ENCODE data around the gene CCDC24.

CCDC24 gene

DNA sequence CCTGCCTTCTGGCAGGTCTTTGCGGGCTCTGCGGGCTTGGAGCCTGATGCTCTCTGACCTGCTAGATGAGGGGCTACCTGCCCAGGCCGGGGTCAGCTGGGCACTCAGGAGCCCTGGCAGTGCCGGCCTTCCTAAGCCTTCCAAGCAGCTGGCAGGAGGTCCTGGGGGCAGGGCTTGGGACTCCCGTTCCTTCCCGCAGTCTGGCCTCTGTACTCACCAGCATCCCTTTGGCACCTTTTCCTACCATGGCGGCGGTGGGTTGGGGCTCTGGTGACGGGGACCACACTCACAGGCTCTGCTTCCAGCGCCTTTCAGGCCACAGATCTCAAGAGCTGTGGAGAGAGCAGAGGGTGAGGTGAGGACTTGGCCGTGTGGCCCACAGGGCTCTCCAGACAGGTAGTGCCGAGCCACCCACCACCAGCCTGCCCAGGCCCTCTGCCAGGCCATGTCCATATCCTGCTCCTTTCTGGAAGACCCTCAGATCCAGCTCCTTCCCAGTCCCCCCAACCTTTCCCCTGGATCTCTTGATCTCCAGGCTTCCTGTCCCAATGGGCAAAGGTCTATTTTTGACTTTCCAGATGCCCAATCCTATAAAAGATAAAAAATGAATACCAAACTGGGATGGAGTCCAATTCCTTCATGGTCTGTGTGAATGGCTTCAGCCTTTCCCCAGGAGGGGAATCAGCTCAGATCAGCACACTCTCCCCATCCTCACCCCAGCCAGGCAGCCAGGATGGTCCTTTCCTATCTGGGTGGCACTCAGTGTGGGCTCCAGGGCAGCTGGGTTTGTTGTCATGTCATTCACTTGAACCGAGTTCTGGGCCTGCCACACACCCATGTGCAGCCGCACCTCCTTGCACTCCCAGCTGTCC, 32.9 kb downstream of the CCDC24 start:
- no peak for DNase-seq (ENCODE audit: low spot score)

DNA sequence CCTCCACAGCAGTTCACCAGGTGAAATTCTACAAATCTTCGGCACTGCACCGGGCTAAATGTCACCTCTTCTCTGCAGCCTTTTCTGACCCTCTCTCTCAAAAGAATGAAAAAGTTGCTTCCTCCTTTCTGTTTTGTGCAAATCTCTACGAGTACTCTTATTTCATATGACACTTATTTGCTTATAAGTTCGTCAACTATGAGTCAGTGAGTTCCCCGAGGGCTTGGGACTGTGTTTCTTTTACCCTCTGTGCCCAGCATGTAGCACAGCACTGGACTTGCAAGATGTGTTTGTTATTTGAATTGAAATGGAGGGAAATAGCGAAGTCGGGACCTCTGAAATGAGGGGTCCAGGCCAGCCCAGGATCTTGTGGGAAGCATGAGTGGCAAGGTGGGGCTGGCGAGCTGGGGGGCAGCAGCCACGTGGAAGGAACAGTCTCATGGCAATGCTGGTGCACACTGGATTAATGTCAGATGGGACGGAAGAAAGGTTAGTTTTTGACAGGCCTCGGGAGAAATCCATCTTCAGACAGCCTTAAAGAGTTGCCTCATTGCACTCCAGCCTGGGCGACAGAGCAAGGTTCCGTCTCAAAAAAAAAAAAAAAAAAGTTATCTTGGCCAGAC, 33.6 kb downstream of the CCDC24 start:
- DNase-seq (ENCODE audit: low spot score): no peak

DNA sequence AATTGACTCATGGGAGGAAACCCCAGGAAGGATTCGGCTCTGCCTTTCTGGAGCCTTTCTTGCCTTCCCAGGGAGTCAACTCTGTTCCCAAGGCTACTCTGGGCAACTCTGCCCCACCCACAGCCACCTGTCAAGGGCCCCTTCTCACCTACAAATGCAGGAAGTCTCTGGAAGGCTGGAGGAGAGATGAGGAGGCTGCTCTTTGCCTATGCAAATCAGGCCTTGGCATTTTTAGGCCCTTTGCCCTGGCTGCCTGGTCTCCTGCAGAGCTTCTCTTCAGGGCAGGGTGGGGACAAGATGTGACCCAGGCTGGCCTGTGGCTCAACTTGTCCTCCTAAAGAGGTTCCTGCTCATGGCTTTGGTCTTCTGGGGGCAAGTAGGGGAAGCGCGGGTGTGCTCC, 34.4 kb downstream of the CCDC24 start:
- DNase-seq (ENCODE audit: low spot score): no peak

DNA sequence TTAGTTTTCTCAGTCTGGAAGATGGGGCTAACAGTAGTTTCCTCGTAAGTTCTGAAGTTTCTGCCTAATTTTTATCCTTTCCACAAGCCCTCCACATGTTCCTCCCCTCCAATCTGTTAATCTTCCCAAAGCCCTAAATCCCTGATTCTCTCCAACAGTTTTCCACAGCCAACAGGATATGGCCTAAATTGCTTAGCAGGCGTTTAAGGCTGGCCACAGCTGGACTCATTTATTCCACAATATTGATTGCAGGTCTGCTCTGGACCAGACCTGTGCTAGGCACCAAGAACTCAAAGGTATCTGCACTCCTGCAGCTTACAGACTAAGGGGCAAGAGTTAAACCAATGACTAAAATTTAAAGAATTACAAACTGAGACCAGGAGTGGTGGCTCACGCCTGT, 35.9 kb downstream of the CCDC24 start:
- DNase-seq (ENCODE audit: low spot score): no peak

DNA sequence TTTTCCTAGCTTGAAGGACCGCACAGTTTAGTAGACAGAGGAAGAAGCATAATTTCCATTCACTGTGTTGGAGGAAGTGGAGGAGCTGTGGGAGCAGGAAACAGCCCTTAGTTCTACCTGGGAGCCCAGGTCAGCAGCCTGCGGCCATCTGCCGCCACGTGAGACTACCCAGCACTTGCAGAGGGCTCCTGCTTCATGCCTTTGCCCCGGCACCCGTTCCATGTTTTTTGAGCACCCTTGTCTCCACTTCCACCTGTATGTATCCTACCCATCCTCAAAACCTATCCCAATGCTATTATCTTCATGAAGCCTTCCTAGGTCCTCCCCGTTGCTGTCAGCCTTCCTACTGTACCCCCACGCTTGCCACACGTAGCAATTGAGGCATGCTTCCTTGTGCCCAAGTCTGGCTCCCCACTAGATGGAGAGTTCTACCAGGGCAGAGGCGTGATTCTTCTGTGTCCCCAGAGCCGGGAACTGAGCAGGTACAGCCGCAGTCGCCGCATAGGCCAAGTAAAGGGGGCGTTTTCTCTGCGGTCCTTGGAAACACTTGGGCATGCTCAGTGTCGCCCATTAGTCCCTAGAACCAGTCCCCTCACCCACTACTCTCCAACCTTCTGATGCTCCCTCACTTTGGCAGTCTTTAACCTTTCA, 38.0 kb downstream of the CCDC24 start:
- DNase-seq (ENCODE audit: low spot score): peak; percentile 35

DNA sequence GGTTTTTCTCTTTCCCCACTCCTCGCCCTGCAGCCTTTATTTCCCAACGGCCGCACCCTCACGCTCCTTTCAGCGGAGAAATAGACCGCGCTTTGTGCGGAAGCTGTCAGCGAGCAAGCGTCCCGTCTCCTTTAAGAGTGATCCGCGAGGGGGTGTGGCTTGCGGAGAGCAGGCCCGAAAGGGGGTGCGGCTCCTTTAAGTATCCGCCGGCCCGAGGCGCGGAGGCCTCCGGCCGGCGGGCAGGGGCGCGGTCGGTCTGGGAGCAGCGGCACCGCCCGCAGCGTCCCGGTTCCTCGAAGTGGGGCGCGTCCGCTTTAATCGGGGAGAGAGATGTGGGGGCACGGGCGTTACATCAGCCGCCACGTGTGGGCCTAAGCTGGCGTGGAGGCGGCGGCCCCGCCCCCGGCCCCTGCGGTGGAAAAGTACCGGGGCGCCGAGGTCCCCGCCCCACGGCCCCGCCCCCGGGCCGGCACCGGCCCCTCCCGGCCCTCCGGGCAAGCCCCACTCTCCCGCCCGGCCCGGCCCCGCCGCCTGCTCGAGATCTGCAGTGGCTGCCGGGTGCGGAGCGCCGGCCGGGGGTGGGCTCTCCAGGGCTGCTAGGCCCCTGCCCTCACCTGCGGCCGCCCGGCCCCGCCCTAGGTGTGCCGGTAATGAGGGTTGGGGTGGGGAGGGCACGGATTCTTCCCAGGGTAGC, 38.7 kb downstream of the CCDC24 start:
- peak; percentile 95 for DNase-seq (ENCODE audit: low spot score)

DNA sequence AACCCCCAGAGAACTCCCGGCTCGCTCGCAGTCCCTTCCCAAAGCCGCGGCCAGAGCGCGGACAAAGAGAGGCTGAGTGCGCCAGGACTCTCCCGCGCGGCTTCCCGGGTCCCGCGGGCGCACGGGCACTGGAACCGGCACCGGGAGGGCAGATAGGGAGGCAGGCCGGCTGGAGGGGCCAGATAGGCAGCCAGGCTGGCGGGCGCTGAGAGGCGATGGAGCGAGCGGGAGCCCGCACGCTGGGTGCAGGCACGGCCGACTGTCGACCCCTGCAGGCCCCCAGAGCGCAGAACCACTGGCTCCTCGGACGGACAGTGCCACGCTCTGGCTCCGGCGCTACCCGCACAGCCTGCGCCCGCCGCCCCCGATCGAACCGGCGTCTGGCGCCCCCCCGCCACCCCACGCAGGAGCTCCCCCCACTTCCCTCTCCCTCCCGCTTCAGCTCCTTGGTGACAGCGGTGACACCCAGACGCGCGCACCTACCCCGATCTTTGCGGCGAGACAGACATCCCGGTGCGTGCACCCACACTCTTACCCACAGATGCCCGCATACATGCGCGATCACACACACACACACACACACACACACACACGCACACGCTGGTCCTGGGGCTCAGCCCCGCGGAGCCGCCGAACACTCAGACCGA, 39.3 kb downstream of the CCDC24 start:
- DNase-seq (ENCODE audit: low spot score): peak; percentile 29

DNA sequence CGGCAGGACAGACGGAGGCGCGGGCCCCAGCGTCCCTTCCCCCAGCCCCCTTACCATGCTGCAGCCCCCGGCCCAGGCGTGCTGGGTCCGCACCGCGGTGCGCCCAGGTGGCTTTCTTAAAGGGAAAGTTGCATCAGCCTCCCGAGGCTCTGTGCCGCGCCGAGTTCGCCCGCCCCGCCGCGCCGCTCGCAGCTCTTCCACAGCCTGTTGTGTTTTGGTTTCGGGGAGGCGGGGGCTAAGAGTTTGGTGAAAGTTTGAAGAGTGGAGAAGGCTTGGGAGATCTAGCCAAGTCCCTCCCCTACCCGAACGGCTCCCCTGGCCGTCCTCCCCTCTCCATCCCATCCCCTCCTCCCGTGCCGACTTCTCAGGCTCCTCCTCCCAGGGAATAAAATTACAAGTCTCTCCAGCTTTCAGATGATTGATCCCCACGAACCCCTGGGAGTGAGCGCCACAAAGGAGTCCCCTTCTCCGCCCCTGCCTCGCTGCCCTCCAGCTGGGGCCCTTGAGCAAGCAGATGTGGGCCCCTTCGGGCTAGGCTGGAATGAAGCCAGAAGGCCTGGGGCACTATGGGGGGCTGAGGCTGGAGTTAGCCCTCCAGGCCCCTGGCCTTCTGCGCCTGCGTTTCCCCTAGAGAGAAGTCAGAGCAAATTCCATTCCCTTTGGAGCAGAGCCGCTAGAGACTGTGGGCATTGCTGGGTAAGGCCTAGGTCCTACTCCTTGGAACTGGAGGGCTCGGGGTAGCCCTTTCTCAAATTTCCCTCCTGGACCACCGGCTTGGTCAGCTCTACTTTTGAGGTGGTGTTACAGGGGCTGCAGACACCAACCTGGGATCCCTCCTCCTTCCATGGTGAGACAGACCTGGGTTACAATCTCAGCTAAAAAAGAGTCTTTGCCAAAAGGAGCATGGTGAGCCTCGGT, 40.1 kb downstream of the CCDC24 start, which contains the start of gene SLC6A9:
Gene SLC6A9 (minus strand): TSS at position 211 of the 918 bp plus-strand sequence. CDS start 7,185 bp downstream, outside the sequence.
- peak; percentile 68 for DNase-seq (ENCODE audit: low spot score)

DNA sequence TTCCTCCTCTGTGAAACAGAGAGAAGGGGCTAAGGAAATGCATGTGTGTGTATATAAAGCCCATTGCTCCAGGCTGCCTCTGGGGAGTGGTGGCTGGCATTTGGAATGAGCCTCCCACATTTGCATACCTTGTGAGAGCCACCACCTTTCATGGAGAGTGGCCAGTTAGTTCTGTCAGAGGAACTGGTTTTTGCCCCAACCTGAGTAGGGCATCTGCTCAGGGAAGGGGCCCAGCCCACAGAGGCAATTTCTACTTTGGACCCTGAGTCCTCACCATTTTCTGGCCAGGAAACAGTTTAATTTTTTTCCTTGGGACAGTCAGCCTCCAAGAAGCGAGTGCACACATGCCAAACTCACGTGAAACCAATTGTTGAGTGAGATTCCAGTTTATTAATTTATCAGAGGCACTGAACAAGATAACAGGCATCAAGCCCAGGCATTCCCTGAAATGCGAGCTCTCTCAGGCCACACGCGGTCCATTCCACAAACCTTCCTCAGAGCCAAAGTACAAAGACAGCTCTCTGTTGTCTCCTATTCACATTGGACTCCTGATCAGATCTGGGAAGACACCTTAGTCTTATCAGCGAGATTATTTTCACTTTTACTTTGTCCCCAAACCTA, 40.9 kb downstream of the CCDC24 start:
- no peak for DNase-seq (ENCODE audit: low spot score)

DNA sequence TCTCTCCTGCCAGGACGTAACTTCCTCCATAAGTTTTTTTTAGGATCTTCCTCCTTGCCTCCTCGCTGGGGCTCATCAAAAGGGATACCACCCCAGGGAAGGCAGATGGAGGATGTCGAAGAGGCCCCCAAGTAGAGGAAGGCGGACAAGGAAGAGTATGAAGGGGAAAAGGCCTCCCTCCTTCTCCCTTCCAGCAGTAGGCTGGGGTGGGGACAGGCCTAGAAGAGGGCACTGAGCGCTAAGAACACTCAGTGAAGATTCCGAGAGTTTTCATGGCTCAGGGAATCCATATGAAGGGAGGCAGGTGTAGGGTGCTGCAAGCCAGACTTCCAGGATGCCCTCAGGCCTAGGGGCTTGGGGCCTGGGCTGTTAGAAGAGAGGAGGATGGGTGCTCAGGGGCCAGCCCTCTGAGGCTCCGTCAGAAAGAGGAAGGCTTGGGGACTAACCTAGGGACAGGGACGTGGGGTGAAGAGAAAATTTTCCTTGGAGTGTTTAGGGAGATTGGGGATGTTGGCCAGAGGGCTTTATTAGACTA, 41.7 kb downstream of the CCDC24 start:
- DNase-seq (ENCODE audit: low spot score): no peak

DNA sequence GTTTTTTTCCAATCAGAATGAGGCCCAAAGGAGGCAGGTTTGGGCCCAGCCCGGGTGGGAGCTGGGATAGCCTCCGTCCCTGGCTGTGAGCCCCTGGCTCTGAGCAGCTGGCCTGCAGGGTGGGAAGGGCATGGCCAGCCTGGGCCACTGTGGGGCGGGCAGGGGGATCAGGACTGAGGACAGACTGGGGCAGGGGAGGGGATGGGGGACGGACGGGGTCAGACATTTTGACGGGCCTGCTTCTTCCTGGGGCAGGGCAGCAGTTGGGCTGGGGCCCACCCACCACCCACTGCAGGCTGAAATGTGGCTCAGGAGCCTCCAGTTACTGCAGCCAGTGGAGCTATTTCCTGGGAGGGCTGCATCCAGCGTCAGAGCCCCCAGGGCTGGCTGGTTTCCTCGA, 42.4 kb downstream of the CCDC24 start:
- DNase-seq (ENCODE audit: low spot score): no peak

DNA sequence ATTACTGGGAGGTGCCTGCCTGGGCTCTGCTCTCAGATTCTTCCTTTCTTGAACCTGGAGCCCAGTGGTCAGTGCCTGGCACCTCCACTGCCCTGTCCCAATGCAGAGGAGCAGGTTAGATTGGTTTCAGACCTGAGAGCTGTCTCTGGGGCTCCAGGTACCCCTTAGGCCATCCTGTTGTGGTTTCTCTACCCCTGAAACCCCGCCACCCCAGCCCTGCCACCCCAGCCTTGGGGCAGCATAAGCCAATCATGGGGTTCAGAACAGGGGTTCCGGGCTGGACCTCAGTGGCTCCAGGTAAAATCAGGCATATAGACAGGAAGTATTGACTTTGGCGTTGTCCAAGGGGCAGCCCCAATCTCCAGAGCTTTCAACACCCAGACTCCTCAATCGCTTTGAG, 43.0 kb downstream of the CCDC24 start:
- DNase-seq (ENCODE audit: low spot score): no peak

DNA sequence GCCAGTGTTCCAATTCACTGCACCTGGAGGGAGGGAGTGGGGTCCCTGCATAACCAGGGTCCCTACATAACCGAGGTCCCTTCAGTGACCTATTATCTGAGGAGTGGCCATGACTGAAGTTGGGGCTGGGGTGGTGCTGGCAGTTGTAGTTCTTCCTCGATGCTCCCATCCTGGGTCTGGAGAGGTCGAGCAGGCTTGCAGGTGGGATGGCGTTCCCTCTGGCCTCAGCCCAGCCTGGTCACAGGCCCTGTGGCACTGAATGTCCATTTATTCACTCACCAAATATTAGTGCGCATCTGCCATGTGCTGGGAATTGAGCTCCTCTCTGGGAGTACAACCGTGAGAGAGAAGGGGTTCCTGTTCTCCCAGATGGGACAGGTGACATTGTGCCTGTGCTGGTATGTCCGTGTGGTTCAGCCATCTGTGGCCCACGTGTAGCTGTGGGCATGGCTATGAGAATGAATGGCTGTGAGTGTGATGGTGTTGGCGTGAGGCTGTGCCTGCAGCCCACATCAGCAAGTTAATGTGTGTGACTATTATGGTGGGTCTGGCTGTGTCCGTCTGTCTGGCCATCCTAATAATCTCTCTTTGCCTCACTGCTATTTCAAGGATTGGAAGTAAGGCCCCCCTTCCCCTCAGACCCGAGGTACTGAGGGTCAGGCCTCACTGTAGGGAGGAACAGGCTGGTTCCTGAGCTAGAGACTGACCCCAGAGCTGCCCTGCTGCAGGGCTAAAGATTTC, 43.7 kb downstream of the CCDC24 start:
- DNase-seq (ENCODE audit: low spot score): no peak

DNA sequence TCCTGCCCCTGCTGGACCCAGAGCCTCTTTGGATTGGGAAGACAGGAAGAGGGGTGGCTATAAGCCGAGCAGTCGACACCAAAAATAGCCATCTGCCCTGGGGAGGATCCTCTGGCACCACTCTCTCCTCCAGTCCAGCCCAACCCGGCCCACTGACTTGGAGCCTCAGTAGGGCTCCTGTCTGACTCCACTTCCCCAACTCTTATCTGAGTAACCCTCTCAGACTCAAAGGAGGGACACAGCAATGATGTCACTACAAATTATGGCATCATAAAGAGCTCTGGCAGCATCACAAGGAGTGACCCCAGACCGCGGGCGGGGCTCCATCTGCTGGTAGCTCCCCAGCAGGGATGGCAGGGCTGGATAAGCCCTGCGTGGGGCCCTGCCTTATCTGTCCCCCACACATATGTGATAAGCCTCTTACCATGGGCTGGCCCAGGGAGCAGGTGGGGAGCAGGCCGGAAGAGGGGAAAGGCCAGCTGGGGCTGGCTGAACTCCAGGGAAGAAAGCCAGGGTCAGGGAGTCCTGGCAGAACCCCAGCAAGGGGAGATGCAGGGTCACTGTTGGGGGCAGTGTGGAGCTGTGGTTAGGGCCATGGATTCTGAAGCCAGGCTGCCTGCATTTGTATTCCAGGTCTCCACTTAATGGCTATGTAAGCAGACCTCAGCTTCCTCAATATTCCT, 44.5 kb downstream of the CCDC24 start:
- DNase-seq (ENCODE audit: low spot score): no peak

DNA sequence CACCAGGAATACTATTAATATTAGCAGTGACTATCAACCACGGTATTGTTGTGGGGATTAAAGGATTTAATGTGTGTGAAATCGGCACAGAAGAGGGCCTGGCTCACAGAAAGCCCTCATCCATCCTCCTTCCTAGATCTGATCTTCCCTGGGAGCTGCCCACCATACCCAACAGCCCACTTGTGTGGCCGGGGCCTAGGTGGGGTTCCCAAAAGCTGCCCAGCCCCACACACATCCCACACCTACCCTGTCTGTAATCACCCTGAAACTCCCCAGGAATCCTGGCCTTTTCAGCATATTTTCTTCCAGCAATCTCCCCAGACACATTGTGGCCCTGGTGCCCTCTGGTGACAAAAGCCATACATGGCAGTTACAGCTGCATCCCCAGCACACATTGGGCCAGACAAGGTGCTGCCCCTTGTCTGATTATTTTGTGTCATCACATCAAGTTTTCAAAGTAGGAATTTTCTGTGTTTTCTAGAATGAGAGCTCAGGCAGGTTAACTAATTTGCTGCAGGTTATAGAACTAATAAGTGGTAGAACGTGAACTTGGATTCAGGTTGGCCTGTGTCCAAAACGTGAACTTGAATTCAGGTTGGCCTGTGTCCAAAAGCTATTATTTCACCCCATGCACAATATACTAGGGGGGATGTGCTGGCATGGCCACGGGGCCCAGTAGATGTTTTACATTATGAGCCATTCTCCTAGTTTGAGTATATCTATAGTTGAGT, 45.2 kb downstream of the CCDC24 start:
- DNase-seq (ENCODE audit: low spot score): peak; percentile 74

DNA sequence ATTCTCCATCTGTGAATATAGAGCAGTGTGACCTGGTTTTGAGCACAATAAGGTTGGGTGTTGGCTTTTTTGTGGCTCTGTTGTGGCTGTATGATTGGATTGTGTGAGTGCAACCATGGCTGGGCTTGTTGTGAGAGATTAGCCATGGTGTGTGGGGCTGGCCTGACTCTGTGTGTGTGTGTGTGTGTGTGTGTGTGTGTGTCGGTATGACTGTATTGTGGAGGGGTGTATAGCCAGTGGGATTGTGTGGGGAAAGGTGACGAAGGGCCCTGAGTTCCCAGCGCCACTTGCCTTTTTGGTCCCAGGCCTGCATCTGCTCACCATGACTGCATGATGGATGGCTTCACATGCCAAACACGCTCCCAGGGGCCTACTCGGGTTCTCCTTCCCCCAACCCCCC, 45.8 kb downstream of the CCDC24 start:
- DNase-seq (ENCODE audit: low spot score): no peak

DNA sequence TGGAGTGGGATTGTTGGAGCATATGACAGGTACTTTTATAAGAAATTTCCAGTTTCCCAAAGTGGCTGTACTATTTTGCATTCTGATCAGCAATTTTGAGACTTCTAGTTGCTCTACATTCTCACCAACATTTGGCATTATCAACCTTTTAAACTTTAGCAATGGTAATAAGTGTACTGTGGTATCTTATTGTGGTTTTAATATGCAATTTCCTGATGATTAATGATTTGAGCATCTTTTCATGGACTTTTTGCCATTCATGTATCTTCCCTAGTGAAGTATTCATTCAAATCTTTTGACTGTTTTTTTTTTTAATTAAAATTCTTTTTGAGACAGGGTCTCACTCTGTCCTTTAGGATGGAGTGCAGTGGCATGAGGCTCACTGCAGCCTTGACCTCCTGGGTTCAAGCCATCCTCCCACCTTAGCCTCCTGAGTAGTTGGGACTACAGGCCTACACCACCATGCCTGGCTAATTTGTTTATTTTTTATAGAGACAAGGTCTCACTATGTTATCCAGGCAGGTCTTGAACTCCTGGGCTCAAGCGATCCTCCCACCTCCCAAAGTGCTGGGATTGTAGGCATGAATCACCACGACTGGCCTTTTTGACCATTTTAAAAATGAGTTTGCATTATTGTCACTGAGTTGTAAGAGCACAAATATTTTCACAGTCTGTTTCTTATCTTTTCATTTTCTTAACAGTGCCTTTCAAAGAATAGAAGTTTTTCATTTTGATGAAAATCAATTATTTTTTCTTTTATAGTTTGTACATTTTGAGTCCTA, 47.7 kb downstream of the CCDC24 start:
- no peak for DNase-seq (ENCODE audit: low spot score)

Data from AG08395 (cell line).